Cardiac muscle cell (in vitro differentiated cells and primary cell): ENCODE measurements around the gene IL17REL. TPM values are rescaled to one million over a fixed set of nuclear protein-coding genes. Genes with fewer than 3 reads are reported as not detected.
"Not testable (repeated sequence)": the region's sequence is repeated elsewhere in the genome, so short reads cannot be mapped to it uniquely, and the experiment has no call there.

Experiments used
- DNase-seq, 2 donors: peaks; one replicate each; pipeline versions ENCODE4 v3.0.0 to v3.0.0-alpha.2; 2010 to 2017; ENCODE audit warnings: low read depth in 1 of 2, low spot score in 1 of 2
- H3K27ac ChIP-seq: fragments of 200-600 bp; sonication (generic); 2 replicates; pipeline ENCODE4 v1.5.1; 2016
- H3K27me3 ChIP-seq: fragments of 200-600 bp; sonication (generic); 2 replicates; pipeline ENCODE4 v1.6.0; 2016; ENCODE audit warnings: control low read depth
- H3K36me3 ChIP-seq: fragments of 200-600 bp; sonication (generic); 2 replicates; pipeline ENCODE4 v1.5.1; 2016; ENCODE audit warnings: control low read depth
- H3K4me1 ChIP-seq: fragments of 200-600 bp; sonication (generic); 2 replicates; pipeline ENCODE4 v1.8.1; 2017; ENCODE audit warnings: low read depth, mild to moderate bottlenecking, mixed run types
- H3K4me3 ChIP-seq: fragments of 200-600 bp; sonication (generic); 2 replicates; pipeline ENCODE4 v1.5.1; 2016; ENCODE audit warnings: mild to moderate bottlenecking
- H3K9me3 ChIP-seq: fragments of 200-600 bp; sonication (generic); 2 replicates; pipeline ENCODE4 v1.5.1; 2017; ENCODE audit warnings: low read depth, mild to moderate bottlenecking, control low read depth
- polyA plus RNA-seq: library from polyadenylated mRNA; unstranded; fragments of >200 nt; fragmentation: Nextera tagmentation; extraction: Ambion mirVana; gene quantifications from 2 replicates; pipeline ENCODE4 v1.2.1, GENCODE V29; 2016
- total RNA-seq: library from RNA; depleted of rRNA; stranded (reverse); fragments of >200 nt; gene quantifications from 2 replicates; pipeline ENCODE4 v1.2.3, GENCODE V29; 2016
- TF ChIP-seq, protein P1 (sequence below): IDR thresholded peaks from 2 replicates; pipeline ENCODE4 v1.5.1; 2012; ENCODE audit warnings: low read depth, mild to moderate bottlenecking, low read length

IL17REL gene
- total and polyA plus RNA-seq, 2 experiments from 2014 or later = 1.8 TPM; not detected in 1

DNA sequence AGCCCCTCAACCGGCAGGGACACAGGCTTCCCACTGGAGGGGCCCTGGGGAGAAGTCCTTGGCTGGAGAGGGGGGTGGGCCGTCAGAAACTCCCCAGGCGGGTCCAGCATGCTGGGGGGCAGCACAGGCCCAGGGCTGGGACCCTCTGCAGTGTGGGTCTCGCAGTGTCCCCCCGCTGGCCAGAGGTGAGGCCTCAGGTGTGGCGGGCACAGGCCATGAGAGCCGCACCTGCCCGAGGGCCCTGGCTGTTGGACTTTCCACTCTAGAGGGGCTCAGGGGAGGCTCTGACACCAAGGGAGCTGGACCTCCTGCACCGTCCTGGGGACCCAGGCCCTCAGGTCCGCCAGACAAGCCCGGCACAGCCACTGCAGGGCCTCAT is 62.7 kb downstream of the IL17REL start:
- Histone ChIP-seq H3K27me3 (no peaks in the 10 kb centered on the region), H3K4me1 (peaks cover 15% of the 10 kb centered on the region), H3K4me3 (no peak overlapping the region), H3K36me3 (no peaks in the 10 kb centered on the region), H3K27ac (no peak overlapping the region), H3K9me3 (no peaks in the 10 kb centered on the region)
- TF ChIP-seq, protein P1, sequence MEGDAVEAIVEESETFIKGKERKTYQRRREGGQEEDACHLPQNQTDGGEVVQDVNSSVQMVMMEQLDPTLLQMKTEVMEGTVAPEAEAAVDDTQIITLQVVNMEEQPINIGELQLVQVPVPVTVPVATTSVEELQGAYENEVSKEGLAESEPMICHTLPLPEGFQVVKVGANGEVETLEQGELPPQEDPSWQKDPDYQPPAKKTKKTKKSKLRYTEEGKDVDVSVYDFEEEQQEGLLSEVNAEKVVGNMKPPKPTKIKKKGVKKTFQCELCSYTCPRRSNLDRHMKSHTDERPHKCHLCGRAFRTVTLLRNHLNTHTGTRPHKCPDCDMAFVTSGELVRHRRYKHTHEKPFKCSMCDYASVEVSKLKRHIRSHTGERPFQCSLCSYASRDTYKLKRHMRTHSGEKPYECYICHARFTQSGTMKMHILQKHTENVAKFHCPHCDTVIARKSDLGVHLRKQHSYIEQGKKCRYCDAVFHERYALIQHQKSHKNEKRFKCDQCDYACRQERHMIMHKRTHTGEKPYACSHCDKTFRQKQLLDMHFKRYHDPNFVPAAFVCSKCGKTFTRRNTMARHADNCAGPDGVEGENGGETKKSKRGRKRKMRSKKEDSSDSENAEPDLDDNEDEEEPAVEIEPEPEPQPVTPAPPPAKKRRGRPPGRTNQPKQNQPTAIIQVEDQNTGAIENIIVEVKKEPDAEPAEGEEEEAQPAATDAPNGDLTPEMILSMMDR = no peak
- no peak for DNase-seq

DNA sequence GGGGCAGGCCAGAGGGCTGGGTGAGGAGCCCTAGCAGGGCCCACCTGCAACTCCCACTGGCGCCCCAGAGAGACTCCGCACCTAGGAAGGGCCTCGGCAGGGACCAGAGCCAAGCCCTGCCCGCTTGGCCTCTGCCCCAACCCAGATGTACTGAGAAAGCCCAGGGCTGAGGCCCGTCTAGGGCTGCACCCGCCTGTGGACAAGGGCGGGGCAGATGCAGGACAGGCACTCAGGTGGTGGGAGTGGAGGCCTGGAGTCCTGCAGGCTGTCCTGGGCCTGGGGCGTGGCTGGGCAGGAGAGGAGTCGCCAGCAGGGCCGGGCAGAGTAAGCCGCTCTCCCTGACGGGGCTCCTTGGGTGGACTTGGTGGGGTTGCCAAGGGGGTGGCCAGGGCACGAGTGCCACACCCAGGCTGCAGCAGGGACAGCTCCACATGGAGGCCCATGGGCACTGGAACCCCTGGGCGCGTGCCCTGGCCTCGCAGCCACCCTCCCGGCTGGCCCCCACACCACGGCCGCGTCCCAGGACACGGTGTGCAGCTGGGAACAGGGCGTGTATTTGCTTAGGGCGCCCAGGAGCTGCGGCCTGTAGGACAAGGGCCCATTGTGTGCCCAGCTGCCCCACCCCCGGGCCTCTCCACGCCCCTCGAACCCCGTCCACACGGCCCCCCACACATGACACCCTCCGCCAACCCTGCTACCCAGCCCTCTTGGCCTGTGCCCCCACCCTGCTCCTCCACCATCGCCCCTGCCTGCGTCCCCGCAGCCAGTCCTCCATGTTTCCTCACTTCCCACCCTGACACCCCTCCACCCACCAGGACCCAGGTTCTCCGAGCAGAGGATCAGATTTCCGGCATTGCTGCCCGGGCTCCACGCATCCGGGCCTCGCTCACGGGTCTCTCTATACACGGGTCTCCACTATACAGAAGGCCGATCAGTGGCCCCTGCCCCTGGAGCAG is 63.3 kb downstream of the IL17REL start:
- H3K4me1 ChIP-seq = peaks cover 15% of the 10 kb centered on the region
- no peak overlapping the region for H3K27ac ChIP-seq
- H3K9me3 ChIP-seq = no peaks in the 10 kb centered on the region
- DNase-seq = no peak
- no peak overlapping the region for H3K4me3 ChIP-seq
- TF ChIP-seq, protein P1 = no peak
- H3K36me3 ChIP-seq = no peaks in the 10 kb centered on the region
- H3K27me3 ChIP-seq = no peaks in the 10 kb centered on the region

DNA sequence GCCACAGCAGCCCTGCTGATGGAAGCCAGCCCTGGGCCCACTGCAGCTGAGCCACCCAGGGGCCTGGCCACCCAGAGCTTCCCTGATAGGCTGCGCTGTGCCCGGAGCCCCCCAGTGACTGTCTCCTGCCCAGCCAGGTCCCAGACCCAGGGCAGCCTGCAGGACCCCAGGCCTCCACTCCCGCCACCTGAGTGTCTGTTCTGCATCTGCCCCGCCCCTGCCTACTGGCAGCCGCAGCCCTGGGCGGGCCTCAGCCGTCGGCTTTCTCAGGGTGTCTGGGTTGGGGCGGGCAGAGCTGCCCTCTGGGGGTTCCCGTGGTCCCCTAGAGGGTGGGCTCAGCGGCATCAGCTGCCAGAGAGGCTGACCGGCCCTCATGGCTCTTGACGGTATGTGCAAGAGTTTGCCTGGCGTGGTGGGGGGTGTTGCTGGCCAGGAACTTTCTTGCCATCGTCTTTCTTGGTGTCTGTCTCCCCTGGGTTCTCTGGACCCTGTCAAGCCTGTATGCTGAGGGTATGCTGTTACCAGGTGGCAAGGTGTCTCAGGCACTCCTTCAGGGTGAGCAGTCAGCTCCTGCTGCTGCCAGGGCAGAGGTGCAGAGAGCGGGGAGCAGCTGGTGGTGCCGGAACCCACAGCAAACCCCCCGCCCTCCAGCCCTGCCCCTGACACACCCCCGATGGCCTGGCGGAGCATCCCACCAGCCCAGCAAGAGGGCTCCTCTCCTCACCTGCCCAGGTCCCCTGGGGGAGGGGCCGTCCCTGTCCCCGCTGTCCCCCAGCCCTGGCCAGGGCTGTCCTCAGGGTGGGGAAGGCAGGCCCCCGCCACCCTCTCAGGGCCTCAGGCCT is 64.2 kb downstream of the IL17REL start:
- Histone ChIP-seq H3K9me3 (no peaks in the 10 kb centered on the region), H3K4me3 (no peak overlapping the region), H3K4me1 (peaks cover 18% of the 10 kb centered on the region), H3K27ac (no peak overlapping the region), H3K27me3 (no peaks in the 10 kb centered on the region), H3K36me3 (no peaks in the 10 kb centered on the region)
- DNase-seq = no peak
- TF ChIP-seq, protein P1 = no peak

DNA sequence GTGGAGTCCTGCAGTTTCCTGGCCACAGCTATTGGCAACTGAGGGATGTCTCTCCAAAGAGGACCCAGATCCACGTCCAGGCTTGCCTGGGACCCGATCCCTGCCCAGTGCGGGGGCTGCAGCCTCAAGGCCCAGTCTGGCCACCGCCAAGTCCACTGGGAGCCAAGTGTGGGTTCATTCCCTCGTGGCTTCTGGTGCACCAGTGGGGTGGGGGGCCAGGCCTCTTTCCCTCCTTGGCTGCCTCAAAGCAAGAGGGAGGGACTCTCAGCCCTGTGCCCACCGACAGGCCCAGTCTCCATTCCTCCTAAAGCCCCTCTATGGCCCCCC is 65.3 kb downstream of the IL17REL start:
- DNase-seq = no peak

DNA sequence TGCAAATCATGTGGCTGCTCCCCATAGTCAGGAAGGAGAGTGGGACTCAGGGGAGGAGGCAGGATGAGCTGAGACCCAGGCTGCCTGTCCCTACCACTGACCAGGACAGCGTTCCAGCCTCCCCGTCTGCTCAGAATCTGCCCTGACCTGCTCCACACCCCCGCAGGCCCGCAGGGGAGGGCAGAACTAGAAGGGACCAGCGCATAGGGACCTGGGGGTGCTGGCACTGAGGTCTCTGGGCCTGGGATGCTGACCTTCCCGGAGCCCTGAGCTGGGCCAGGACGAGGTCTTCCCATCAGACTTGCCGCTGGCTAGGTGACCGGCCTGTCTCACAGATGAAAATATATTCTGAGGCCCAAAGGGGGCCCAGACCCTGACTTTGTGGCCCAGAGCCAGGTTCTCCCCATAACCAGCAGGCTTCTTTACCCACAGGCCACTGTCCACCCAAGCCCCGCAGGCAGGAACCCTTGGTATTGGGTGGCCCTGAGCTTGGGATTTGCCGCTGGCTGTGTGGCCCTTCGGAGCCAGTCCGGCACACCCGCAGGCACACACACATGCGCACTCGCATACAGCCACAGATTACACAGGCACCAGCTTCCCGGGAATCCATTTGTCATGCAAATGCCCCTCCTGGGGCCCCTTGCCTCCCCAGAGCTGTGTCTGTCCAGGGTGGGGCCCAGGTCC is 65.8 kb downstream of the IL17REL start:
- TF ChIP-seq, protein P1 = no peak
- H3K4me3 ChIP-seq = no peak overlapping the region
- H3K27me3 ChIP-seq = no peaks in the 10 kb centered on the region
- H3K36me3 ChIP-seq = no peaks in the 10 kb centered on the region
- H3K4me1 ChIP-seq = peaks cover 13% of the 10 kb centered on the region
- no peak for DNase-seq
- no peak overlapping the region for H3K27ac ChIP-seq
- no peaks in the 10 kb centered on the region for H3K9me3 ChIP-seq

More for the DNA sequence above, 65.3 kb downstream of the IL17REL start:
- H3K4me3 ChIP-seq = no peak overlapping the region
- no peaks in the 10 kb centered on the region for H3K9me3 ChIP-seq
- TF ChIP-seq, protein P1 = no peak
- no peaks in the 10 kb centered on the region for H3K36me3 ChIP-seq
- H3K27me3 ChIP-seq = no peaks in the 10 kb centered on the region
- no peak overlapping the region for H3K27ac ChIP-seq
- H3K4me1 ChIP-seq = peaks cover 17% of the 10 kb centered on the region

DNA sequence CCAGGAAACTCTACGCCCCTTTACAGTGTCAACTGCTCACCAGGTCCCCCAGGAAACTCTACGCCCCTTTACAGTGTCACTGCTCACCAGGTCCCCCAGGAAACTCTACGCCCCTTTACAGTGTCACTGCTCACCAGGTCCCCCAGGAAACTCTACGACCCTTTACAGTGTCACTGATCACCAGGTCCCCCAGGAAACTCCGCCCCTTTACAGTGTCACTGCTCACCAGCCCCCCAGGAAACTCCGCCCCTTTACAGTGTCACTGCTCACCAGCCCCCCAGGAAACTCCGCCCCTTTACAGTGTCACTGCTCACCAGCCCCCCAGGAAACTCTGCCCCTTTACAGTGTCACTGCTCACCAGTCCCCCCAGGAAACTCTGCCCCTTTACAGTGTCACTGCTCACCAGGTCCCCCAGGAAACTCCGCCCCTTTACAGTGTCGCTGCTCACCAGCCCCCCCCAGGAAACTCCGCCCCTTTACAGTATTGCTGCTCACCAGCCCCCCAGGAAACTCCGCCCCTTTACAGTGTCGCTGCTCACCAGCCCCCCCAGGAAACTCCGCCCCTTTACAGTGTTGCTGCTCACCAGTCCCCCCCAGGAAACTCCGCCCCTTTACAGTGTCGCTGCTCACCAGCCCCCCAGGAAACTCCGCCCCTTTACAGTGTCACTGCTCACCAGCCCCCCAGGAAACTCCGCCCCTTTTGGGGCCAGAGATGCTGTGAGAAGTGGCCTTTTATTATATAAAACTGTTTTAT is 67.3 kb downstream of the IL17REL start:
- H3K9me3 ChIP-seq, H3K27me3 ChIP-seq, H3K4me3 ChIP-seq, H3K36me3 ChIP-seq: not testable (repeated sequence)
- peak overlapping the region; percentile 72 for H3K27ac ChIP-seq
- H3K4me1 ChIP-seq = peaks cover 13% of the 10 kb centered on the region
- DNase-seq = peak in 1 of 2 donors; percentile 42
